Natural killer cell (primary cell): ENCODE data around the gene PYCR2. TPM values are rescaled to one million over a fixed set of nuclear protein-coding genes. Genes with fewer than 3 reads are reported as not detected.

Experiments
- ATAC-seq, 3 donors: fragments of 150-1000 bp in 2 of 3; fragments of 200-7000 bp in 1 of 3; cut with Tn5 transposase; 1 replicate in 1 of 3; 2 replicates in 2 of 3; pipeline ENCODE4 v1.10.0; 2021; ENCODE audit warnings: mild to moderate bottlenecking in 2 of 3, moderate library complexity in 2 of 3
- DNase-seq, 2 donors: peaks; one replicate each; pipeline versions ENCODE4 v3.0.0 to v3.0.0-alpha.2; 2013 to 2021; ENCODE audit warnings: mixed read lengths in 1 of 2
- H3K27ac ChIP-seq: one replicate; pipeline ENCODE4 v1.5.1; 2013; ENCODE audit warnings: mild to moderate bottlenecking, low read length
- H3K27me3 ChIP-seq: one replicate; pipeline ENCODE4 v1.6.1; 2013; ENCODE audit warnings: low read length; ENCODE audit not compliant: control insufficient read depth, insufficient read depth
- H3K36me3 ChIP-seq: one replicate; pipeline ENCODE4 v1.6.1; 2013; ENCODE audit warnings: low read length; ENCODE audit not compliant: control insufficient read depth, insufficient read depth
- H3K4me1 ChIP-seq: one replicate; pipeline ENCODE4 v1.6.1; 2013; ENCODE audit warnings: low read length; ENCODE audit not compliant: control insufficient read depth, insufficient read depth
- H3K4me3 ChIP-seq: one replicate; pipeline ENCODE4 v1.5.1; 2013; ENCODE audit warnings: low read length
- H3K9me3 ChIP-seq: one replicate; pipeline ENCODE4 v1.6.1; 2013; ENCODE audit warnings: low read length; ENCODE audit not compliant: control insufficient read depth, insufficient read depth
- H3K27ac Mint-ChIP-seq, 2 donors: one replicate each; pipeline ENCODE4 v1.8.0; 2022; ENCODE audit warnings: mild to moderate bottlenecking in 2 of 2, mixed read lengths in 2 of 2, moderate library complexity in 1 of 2
- H3K27me3 Mint-ChIP-seq, 2 donors: one replicate each; pipeline ENCODE4 v1.8.0; 2022; ENCODE audit warnings: low read depth in 2 of 2, mixed read lengths in 2 of 2
- H3K36me3 Mint-ChIP-seq: one replicate; pipeline ENCODE4 v1.8.0; 2022; ENCODE audit warnings: mixed read lengths
- H3K4me1 Mint-ChIP-seq, 2 donors: one replicate each; pipeline ENCODE4 v1.8.0; 2022; ENCODE audit warnings: mixed read lengths in 2 of 2
- H3K4me3 Mint-ChIP-seq: one replicate; pipeline ENCODE4 v1.8.0; 2022; ENCODE audit warnings: mild to moderate bottlenecking, moderate library complexity, mixed read lengths
- H3K9me3 Mint-ChIP-seq, 2 donors: one replicate each; pipeline ENCODE4 v1.8.0; 2022; ENCODE audit warnings: mixed read lengths in 2 of 2
- CTCF ChIP-seq: fragments of 200-600 bp; IDR thresholded peaks from one replicate; pipeline ENCODE4 v1.8.0; 2022; ENCODE audit warnings: antibody characterized with exemption
- WGBS: methylation state at CpG from one replicate; pipeline ENCODE4 v1.1.7; 2013; ENCODE audit warnings: missing lambda C conversion rate; ENCODE audit not compliant: insufficient coverage; 5-methylcytosine and 5-hydroxymethylcytosine counted together
- intact Hi-C: fragments of 100-400 bp; cut with micrococcal nuclease; formaldehyde crosslinking; loops from one replicate; pipeline ENCODE4 v1.14.2; 2022
- total RNA-seq, 4 donors: library from RNA; stranded (reverse); fragments of 120-200 nt in 1 of 4; gene quantifications; one replicate each; pipeline versions ENCODE4 v1.2.3 to v1.2.4, GENCODE V29; 2013 to 2022

Gene PYCR2
- total RNA-seq, 3 donors from 2014 or later (not counting 1 experiment from before 2014, with no cell fraction given) = 57.7 to 74.5 (median 62.6) TPM

GRCh38 chr1:225911191-225912130, 12.6 kb downstream of the PYCR2 start:
- no peak overlapping the region for H3K27ac Mint-ChIP-seq
- peak; percentile 79 for TF ChIP-seq CTCF
- peaks cover 22 to 25% of the 10 kb centered on the region in 2 donors for H3K4me1 Mint-ChIP-seq
- H3K4me1 ChIP-seq = peaks cover 21% of the 10 kb centered on the region
- H3K4me3 ChIP-seq = no peak overlapping the region
- ATAC-seq (peak; percentile 77 to 95 (median 93)), DNase-seq (peak; percentile 68 to 88)
- no peaks in the 10 kb centered on the region for H3K36me3 Mint-ChIP-seq
- no peak overlapping the region for H3K4me3 Mint-ChIP-seq
- H3K27ac ChIP-seq = no peak overlapping the region
- H3K27me3 ChIP-seq = no peaks in the 10 kb centered on the region
- peaks cover 2% of the 10 kb centered on the region for H3K36me3 ChIP-seq
- H3K9me3 ChIP-seq = no peaks in the 10 kb centered on the region
- 61% methylated on average over 53 of the region's 53 CpGs for WGBS
- no peaks in the 10 kb centered on the region for H3K27me3 Mint-ChIP-seq
- intact Hi-C loops = loop anchor here (2.0 kb wide), 1 partner anchor 437 kb away; no protein-coding TSS in a partner anchor
- no peaks in the 10 kb centered on the region for H3K9me3 Mint-ChIP-seq

GRCh38 chr1:225909477-225909876, 14.6 kb downstream of the PYCR2 start:
- Mint-ChIP-seq H3K9me3 (no peaks in the 10 kb centered on the region), H3K27me3 (no peaks in the 10 kb centered on the region), H3K4me1 (peaks cover 9 to 10% of the 10 kb centered on the region in 2 donors), H3K4me3 (no peak overlapping the region), H3K27ac (no peak overlapping the region), H3K36me3 (no peaks in the 10 kb centered on the region)
- H3K36me3 ChIP-seq = no peaks in the 10 kb centered on the region
- no peaks in the 10 kb centered on the region for H3K9me3 ChIP-seq
- peaks cover 14% of the 10 kb centered on the region for H3K4me1 ChIP-seq
- DNase-seq (no peak), ATAC-seq (no peak)
- no peaks in the 10 kb centered on the region for H3K27me3 ChIP-seq
- 92% methylated on average over 1 of the region's 1 CpG for WGBS
- intact Hi-C loops = no loop called here
- H3K4me3 ChIP-seq = no peak overlapping the region
- H3K27ac ChIP-seq = no peak overlapping the region
- no peak for TF ChIP-seq CTCF

GRCh38 chr1:225908773-225909172, 15.3 kb downstream of the PYCR2 start:
- no peak overlapping the region for H3K4me3 ChIP-seq
- 92% methylated on average over 2 of the region's 2 CpGs for WGBS
- ATAC-seq (no peak), DNase-seq (no peak)
- H3K27ac ChIP-seq = no peak overlapping the region
- peaks cover 9 to 10% of the 10 kb centered on the region in 2 donors for H3K4me1 Mint-ChIP-seq
- no peaks in the 10 kb centered on the region for H3K36me3 ChIP-seq
- H3K9me3 ChIP-seq = no peaks in the 10 kb centered on the region
- H3K4me1 ChIP-seq = peaks cover 14% of the 10 kb centered on the region
- no peaks in the 10 kb centered on the region for H3K9me3 Mint-ChIP-seq
- no peaks in the 10 kb centered on the region for H3K27me3 ChIP-seq
- H3K4me3 Mint-ChIP-seq = no peak overlapping the region
- H3K27me3 Mint-ChIP-seq = no peaks in the 10 kb centered on the region
- no peak overlapping the region for H3K27ac Mint-ChIP-seq
- no peak for TF ChIP-seq CTCF
- H3K36me3 Mint-ChIP-seq = no peaks in the 10 kb centered on the region
- intact Hi-C loops = no loop called here
